Measurements from ENCODE around the gene PSMA6. TPM values are rescaled to one million over a fixed set of nuclear protein-coding genes. Genes with fewer than 3 reads are reported as not detected.

Gene PSMA6
- total RNA-seq, 1 experiment from 2014 or later, result 210 TPM

DNA sequence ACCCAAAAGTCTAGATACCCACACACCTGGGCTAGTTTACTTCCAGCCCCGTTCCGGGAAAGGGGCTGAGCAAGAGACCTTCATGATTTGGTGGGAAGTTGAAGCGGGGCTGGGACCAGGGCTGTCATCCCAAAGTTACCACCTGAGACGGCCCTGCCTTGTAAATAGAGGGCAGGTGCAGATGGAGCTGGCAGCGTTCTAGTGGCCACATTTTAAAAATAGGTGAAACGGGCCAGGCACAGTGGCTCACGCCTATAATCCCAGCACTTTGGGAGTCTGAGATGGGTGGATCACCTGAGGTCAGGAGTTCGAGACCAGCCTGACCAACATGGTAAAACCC is 68.9 kb downstream of the PSMA6 start (continued):
- TF ChIP-seq, protein P1, sequence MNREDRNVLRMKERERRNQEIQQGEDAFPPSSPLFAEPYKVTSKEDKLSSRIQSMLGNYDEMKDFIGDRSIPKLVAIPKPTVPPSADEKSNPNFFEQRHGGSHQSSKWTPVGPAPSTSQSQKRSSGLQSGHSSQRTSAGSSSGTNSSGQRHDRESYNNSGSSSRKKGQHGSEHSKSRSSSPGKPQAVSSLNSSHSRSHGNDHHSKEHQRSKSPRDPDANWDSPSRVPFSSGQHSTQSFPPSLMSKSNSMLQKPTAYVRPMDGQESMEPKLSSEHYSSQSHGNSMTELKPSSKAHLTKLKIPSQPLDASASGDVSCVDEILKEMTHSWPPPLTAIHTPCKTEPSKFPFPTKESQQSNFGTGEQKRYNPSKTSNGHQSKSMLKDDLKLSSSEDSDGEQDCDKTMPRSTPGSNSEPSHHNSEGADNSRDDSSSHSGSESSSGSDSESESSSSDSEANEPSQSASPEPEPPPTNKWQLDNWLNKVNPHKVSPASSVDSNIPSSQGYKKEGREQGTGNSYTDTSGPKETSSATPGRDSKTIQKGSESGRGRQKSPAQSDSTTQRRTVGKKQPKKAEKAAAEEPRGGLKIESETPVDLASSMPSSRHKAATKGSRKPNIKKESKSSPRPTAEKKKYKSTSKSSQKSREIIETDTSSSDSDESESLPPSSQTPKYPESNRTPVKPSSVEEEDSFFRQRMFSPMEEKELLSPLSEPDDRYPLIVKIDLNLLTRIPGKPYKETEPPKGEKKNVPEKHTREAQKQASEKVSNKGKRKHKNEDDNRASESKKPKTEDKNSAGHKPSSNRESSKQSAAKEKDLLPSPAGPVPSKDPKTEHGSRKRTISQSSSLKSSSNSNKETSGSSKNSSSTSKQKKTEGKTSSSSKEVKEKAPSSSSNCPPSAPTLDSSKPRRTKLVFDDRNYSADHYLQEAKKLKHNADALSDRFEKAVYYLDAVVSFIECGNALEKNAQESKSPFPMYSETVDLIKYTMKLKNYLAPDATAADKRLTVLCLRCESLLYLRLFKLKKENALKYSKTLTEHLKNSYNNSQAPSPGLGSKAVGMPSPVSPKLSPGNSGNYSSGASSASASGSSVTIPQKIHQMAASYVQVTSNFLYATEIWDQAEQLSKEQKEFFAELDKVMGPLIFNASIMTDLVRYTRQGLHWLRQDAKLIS (CRISPR knock-in tag; IDR thresholded peaks at IDR 0.05; ENCODE audit: borderline replicate concordance), result no peak
- TF ChIP-seq, protein P2, sequence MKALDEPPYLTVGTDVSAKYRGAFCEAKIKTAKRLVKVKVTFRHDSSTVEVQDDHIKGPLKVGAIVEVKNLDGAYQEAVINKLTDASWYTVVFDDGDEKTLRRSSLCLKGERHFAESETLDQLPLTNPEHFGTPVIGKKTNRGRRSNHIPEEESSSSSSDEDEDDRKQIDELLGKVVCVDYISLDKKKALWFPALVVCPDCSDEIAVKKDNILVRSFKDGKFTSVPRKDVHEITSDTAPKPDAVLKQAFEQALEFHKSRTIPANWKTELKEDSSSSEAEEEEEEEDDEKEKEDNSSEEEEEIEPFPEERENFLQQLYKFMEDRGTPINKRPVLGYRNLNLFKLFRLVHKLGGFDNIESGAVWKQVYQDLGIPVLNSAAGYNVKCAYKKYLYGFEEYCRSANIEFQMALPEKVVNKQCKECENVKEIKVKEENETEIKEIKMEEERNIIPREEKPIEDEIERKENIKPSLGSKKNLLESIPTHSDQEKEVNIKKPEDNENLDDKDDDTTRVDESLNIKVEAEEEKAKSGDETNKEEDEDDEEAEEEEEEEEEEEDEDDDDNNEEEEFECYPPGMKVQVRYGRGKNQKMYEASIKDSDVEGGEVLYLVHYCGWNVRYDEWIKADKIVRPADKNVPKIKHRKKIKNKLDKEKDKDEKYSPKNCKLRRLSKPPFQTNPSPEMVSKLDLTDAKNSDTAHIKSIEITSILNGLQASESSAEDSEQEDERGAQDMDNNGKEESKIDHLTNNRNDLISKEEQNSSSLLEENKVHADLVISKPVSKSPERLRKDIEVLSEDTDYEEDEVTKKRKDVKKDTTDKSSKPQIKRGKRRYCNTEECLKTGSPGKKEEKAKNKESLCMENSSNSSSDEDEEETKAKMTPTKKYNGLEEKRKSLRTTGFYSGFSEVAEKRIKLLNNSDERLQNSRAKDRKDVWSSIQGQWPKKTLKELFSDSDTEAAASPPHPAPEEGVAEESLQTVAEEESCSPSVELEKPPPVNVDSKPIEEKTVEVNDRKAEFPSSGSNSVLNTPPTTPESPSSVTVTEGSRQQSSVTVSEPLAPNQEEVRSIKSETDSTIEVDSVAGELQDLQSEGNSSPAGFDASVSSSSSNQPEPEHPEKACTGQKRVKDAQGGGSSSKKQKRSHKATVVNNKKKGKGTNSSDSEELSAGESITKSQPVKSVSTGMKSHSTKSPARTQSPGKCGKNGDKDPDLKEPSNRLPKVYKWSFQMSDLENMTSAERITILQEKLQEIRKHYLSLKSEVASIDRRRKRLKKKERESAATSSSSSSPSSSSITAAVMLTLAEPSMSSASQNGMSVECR (CRISPR knock-in tag; IDR thresholded peaks at IDR 0.05; ENCODE audit: borderline replicate concordance), result no peak
- TF ChIP-seq, protein P3, sequence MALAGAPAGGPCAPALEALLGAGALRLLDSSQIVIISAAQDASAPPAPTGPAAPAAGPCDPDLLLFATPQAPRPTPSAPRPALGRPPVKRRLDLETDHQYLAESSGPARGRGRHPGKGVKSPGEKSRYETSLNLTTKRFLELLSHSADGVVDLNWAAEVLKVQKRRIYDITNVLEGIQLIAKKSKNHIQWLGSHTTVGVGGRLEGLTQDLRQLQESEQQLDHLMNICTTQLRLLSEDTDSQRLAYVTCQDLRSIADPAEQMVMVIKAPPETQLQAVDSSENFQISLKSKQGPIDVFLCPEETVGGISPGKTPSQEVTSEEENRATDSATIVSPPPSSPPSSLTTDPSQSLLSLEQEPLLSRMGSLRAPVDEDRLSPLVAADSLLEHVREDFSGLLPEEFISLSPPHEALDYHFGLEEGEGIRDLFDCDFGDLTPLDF (CRISPR knock-in tag; IDR thresholded peaks at IDR 0.05), result no peak
- TF ChIP-seq, protein P4, sequence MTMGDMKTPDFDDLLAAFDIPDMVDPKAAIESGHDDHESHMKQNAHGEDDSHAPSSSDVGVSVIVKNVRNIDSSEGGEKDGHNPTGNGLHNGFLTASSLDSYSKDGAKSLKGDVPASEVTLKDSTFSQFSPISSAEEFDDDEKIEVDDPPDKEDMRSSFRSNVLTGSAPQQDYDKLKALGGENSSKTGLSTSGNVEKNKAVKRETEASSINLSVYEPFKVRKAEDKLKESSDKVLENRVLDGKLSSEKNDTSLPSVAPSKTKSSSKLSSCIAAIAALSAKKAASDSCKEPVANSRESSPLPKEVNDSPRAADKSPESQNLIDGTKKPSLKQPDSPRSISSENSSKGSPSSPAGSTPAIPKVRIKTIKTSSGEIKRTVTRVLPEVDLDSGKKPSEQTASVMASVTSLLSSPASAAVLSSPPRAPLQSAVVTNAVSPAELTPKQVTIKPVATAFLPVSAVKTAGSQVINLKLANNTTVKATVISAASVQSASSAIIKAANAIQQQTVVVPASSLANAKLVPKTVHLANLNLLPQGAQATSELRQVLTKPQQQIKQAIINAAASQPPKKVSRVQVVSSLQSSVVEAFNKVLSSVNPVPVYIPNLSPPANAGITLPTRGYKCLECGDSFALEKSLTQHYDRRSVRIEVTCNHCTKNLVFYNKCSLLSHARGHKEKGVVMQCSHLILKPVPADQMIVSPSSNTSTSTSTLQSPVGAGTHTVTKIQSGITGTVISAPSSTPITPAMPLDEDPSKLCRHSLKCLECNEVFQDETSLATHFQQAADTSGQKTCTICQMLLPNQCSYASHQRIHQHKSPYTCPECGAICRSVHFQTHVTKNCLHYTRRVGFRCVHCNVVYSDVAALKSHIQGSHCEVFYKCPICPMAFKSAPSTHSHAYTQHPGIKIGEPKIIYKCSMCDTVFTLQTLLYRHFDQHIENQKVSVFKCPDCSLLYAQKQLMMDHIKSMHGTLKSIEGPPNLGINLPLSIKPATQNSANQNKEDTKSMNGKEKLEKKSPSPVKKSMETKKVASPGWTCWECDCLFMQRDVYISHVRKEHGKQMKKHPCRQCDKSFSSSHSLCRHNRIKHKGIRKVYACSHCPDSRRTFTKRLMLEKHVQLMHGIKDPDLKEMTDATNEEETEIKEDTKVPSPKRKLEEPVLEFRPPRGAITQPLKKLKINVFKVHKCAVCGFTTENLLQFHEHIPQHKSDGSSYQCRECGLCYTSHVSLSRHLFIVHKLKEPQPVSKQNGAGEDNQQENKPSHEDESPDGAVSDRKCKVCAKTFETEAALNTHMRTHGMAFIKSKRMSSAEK (CRISPR knock-in tag; IDR thresholded peaks at IDR 0.05; ENCODE audit: borderline replicate concordance), result no peak
- TF ChIP-seq HMGA2 (CRISPR knock-in tag; IDR thresholded peaks at IDR 0.05) (no peak), TCF7 (CRISPR knock-in tag; IDR thresholded peaks at IDR 0.05; ENCODE audit: low read depth) (no peak), RORB (CRISPR knock-in tag; IDR thresholded peaks at IDR 0.05) (no peak)
- TF ChIP-seq, protein P5, sequence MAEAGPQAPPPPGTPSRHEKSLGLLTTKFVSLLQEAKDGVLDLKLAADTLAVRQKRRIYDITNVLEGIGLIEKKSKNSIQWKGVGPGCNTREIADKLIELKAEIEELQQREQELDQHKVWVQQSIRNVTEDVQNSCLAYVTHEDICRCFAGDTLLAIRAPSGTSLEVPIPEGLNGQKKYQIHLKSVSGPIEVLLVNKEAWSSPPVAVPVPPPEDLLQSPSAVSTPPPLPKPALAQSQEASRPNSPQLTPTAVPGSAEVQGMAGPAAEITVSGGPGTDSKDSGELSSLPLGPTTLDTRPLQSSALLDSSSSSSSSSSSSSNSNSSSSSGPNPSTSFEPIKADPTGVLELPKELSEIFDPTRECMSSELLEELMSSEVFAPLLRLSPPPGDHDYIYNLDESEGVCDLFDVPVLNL (CRISPR knock-in tag; IDR thresholded peaks at IDR 0.05; ENCODE audit: borderline replicate concordance, low read depth), result no peak

DNA sequence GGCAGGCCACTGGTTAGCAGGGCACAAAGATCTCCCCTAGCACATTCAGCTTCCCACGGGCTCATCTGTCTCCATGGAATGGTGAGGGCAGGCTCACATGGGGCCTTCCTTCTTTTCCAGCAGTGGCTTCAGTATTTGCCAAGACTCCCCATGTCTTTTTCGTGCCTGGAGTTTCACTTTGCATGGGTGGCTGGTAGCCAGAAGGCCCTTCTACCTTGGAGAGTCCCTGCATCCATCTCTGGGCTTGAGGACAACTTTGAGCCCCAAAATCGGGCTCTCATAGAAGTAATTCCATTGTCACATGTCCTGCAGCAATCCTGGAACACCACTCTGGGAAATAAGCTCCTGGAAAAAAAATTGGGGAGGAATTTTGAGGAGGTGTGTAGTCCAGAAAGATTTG is 70.3 kb downstream of the PSMA6 start:
- DNase-seq (ENCODE audit: low spot score), result no peak
- H3K27me3 Mint-ChIP-seq (ENCODE audit: low read depth), result no peaks in the 10 kb centered on the region
- no peak overlapping the region for H3K4me3 Mint-ChIP-seq
- CTCF ChIA-PET, result no interaction called here
- TF ChIP-seq FOXP1 (CRISPR knock-in tag; IDR thresholded peaks at IDR 0.05; ENCODE audit: borderline replicate concordance), result no peak
- TF ChIP-seq JUN (CRISPR knock-in tag; IDR thresholded peaks at IDR 0.05), result no peak
- no peaks in the 10 kb centered on the region for H3K9me3 Mint-ChIP-seq
- no peaks in the 10 kb centered on the region for H3K36me3 Mint-ChIP-seq
- H3K27ac Mint-ChIP-seq, result no peak overlapping the region
- peaks cover 5% of the 10 kb centered on the region for H3K4me1 Mint-ChIP-seq
- POLR2A ChIA-PET, result no interaction called here
- ATAC-seq, result no peak
